ENCODE results near the gene CIAO1. TPM values are rescaled to one million over a fixed set of nuclear protein-coding genes. Genes with fewer than 3 reads are reported as not detected.

The CIAO1 gene
- total and polyA plus RNA-seq, 2 of the 13 experiments (the other 11 are each of a cell fraction or from before 2014, with no cell fraction given), result 99.3 to 120 TPM

DNA sequence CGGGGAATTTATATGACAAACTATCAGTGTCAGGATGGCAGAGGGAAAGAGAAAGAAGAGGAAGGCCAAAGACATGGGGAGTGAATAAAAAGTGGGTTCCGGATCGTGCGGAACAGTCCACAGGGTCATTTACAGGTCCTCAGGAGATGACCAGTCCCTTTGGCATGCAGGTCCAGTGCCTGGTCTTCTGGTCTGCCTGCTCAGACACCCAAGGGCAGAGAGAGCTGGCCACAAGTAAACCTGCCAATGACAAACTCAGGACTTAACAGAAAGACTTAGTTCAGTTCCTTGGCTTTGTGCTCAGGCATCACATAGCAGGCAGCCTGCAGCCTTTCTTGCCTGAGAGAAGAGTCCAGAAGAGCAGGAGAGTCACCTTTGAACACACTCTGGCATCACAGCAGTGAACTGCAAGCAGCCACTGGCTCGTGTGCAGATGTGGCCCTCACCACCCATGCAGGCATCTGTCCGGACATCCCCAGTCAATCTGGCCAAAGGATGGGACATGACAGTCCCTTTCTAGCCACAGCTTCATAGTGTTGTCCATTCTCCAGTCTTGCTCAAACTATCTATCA lies 14.2 kb upstream of the CIAO1 start (continued):
- TF ChIP-seq, protein P1, sequence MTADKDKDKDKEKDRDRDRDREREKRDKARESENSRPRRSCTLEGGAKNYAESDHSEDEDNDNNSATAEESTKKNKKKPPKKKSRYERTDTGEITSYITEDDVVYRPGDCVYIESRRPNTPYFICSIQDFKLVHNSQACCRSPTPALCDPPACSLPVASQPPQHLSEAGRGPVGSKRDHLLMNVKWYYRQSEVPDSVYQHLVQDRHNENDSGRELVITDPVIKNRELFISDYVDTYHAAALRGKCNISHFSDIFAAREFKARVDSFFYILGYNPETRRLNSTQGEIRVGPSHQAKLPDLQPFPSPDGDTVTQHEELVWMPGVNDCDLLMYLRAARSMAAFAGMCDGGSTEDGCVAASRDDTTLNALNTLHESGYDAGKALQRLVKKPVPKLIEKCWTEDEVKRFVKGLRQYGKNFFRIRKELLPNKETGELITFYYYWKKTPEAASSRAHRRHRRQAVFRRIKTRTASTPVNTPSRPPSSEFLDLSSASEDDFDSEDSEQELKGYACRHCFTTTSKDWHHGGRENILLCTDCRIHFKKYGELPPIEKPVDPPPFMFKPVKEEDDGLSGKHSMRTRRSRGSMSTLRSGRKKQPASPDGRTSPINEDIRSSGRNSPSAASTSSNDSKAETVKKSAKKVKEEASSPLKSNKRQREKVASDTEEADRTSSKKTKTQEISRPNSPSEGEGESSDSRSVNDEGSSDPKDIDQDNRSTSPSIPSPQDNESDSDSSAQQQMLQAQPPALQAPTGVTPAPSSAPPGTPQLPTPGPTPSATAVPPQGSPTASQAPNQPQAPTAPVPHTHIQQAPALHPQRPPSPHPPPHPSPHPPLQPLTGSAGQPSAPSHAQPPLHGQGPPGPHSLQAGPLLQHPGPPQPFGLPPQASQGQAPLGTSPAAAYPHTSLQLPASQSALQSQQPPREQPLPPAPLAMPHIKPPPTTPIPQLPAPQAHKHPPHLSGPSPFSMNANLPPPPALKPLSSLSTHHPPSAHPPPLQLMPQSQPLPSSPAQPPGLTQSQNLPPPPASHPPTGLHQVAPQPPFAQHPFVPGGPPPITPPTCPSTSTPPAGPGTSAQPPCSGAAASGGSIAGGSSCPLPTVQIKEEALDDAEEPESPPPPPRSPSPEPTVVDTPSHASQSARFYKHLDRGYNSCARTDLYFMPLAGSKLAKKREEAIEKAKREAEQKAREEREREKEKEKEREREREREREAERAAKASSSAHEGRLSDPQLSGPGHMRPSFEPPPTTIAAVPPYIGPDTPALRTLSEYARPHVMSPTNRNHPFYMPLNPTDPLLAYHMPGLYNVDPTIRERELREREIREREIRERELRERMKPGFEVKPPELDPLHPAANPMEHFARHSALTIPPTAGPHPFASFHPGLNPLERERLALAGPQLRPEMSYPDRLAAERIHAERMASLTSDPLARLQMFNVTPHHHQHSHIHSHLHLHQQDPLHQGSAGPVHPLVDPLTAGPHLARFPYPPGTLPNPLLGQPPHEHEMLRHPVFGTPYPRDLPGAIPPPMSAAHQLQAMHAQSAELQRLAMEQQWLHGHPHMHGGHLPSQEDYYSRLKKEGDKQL (CRISPR knock-in tag; IDR thresholded peaks at IDR 0.05; ENCODE audit: low read depth), result no peak
- TF ChIP-seq KLF13 (CRISPR knock-in tag; IDR thresholded peaks at IDR 0.05) (no peak), ZNF619 (CRISPR knock-in tag; IDR thresholded peaks at IDR 0.05) (peak; percentile 47; the same call in 1 of the 2 replicates), ZSCAN21 (CRISPR knock-in tag; IDR thresholded peaks at IDR 0.05; ENCODE audit: borderline replicate concordance) (no peak), MAFK (conservative IDR thresholded peaks at IDR 0.05 in 1 of 2, IDR thresholded peaks at IDR 0.05 in 1 of 2; ENCODE audit: low read length in 2 of 2) (no peak), NCOR1 (IDR thresholded peaks at IDR 0.05; ENCODE audit: borderline replicate concordance, low read length) (no peak), ZSCAN9 (CRISPR knock-in tag; IDR thresholded peaks at IDR 0.05; ENCODE audit: borderline replicate concordance) (0 out of 2 replicates have a peak, but pooled peaks have one; percentile 40), PHF21A (CRISPR knock-in tag; IDR thresholded peaks at IDR 0.05) (no peak), ZSCAN30 (CRISPR knock-in tag; IDR thresholded peaks at IDR 0.05) (no peak), ZNF792 (CRISPR knock-in tag; IDR thresholded peaks at IDR 0.05) (peak; percentile 27; the same call in 1 of the 2 replicates), SPEN (CRISPR knock-in tag; IDR thresholded peaks at IDR 0.05; ENCODE audit: low read depth) (peak; percentile 68; the same call in 1 of the 2 replicates), ZNF878 (CRISPR knock-in tag; IDR thresholded peaks at IDR 0.05) (peak; percentile 18; the same call in 1 of the 2 replicates), NFYC (CRISPR knock-in tag; IDR thresholded peaks at IDR 0.05) (no peak), RARA (CRISPR knock-in tag; IDR thresholded peaks at IDR 0.05) (peak; percentile 84), MIXL1 (CRISPR knock-in tag; IDR thresholded peaks at IDR 0.05) (0 out of 2 replicates have a peak, but pooled peaks have one; percentile 62), ZFP37 (CRISPR knock-in tag; IDR thresholded peaks at IDR 0.05; ENCODE audit: borderline replicate concordance) (no peak), ZNF563 (CRISPR knock-in tag; IDR thresholded peaks at IDR 0.05) (no peak), TEAD3 (CRISPR knock-in tag; optimal IDR thresholded peaks at IDR 0.05; ENCODE audit: borderline replicate concordance) (peak; percentile 97)
- TF ChIP-seq, protein P2, sequence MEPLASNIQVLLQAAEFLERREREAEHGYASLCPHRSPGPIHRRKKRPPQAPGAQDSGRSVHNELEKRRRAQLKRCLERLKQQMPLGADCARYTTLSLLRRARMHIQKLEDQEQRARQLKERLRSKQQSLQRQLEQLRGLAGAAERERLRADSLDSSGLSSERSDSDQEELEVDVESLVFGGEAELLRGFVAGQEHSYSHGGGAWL (CRISPR knock-in tag; IDR thresholded peaks at IDR 0.05), result peak; percentile 48; the same call in 1 of the 2 replicates
- TF ChIP-seq, protein P3, sequence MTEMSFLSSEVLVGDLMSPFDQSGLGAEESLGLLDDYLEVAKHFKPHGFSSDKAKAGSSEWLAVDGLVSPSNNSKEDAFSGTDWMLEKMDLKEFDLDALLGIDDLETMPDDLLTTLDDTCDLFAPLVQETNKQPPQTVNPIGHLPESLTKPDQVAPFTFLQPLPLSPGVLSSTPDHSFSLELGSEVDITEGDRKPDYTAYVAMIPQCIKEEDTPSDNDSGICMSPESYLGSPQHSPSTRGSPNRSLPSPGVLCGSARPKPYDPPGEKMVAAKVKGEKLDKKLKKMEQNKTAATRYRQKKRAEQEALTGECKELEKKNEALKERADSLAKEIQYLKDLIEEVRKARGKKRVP (CRISPR knock-in tag; IDR thresholded peaks at IDR 0.05), result 0 out of 4 replicates have a peak, but pooled peaks of 1 of the 2 experiments have one; percentile 16
- TF ChIP-seq, protein P4, sequence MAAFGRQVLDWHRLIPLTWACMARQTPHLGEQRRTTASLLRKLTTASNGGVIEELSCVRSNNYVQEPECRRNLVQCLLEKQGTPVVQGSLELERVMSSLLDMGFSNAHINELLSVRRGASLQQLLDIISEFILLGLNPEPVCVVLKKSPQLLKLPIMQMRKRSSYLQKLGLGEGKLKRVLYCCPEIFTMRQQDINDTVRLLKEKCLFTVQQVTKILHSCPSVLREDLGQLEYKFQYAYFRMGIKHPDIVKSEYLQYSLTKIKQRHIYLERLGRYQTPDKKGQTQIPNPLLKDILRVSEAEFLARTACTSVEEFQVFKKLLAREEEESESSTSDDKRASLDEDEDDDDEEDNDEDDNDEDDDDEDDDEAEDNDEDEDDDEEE (CRISPR knock-in tag; IDR thresholded peaks at IDR 0.05), result no peak

Data from HepG2 (cell line).